ENCODE data around the gene HPS6.
"Not testable (repeated sequence)": the region's sequence is repeated elsewhere in the genome, so short reads cannot be mapped to it uniquely, and the experiment has no call there.

The HPS6 gene

GRCh38 chr10:102064868-102065560 lies at the start of gene HPS6:
Gene HPS6 (plus strand): TSS chr10:102065349. CDS start chr10:102065475, 126 bp downstream.
- DNase-seq: peak; percentile 21

GRCh38 chr10:102016416-102016815 lies 48.7 kb upstream of the HPS6 start:
- no peak for DNase-seq

- no peak for DNase-seq
Observed at GRCh38 chr10:102017295-102017694, 47.9 kb upstream of the HPS6 start.

- no peak for DNase-seq
Observed at GRCh38 chr10:102020938-102021337, 44.2 kb upstream of the HPS6 start.

GRCh38 chr10:102024799-102025198 lies 40.4 kb upstream of the HPS6 start:
- no peak for DNase-seq

GRCh38 chr10:102027261-102027660 lies 37.9 kb upstream of the HPS6 start:
- no peak for DNase-seq

GRCh38 chr10:102033787-102034186 lies 31.4 kb upstream of the HPS6 start:
- no peak for DNase-seq

- not testable (repeated sequence) for DNase-seq
Observed at GRCh38 chr10:102035807-102036206, 29.3 kb upstream of the HPS6 start.

GRCh38 chr10:102038410-102038809 lies 26.7 kb upstream of the HPS6 start:
- no peak for DNase-seq

GRCh38 chr10:102040305-102041050 lies 24.7 kb upstream of the HPS6 start:
- DNase-seq: no peak

- DNase-seq: no peak
Observed at GRCh38 chr10:102045292-102045691, 19.9 kb upstream of the HPS6 start.

GRCh38 chr10:102046095-102046494 lies 19.1 kb upstream of the HPS6 start:
- no peak for DNase-seq

GRCh38 chr10:102054881-102055646 lies 10.1 kb upstream of the HPS6 start:
- DNase-seq: not testable (repeated sequence)

GRCh38 chr10:102055647-102056419 lies 9.3 kb upstream of the HPS6 start, which contains the start of gene ARMH3:
Gene ARMH3 (minus strand): TSS chr10:102056173. CDS start chr10:102040114, 16,059 bp downstream.
- peak; percentile 87 for DNase-seq

- no peak for DNase-seq
Observed at GRCh38 chr10:102059987-102060386, 5.2 kb upstream of the HPS6 start.

- no peak for DNase-seq
Observed at GRCh38 chr10:102064503-102064867, 664 bp upstream of the HPS6 start.

- no peak for DNase-seq
Observed at GRCh38 chr10:102065561-102066398, 631 bp downstream of the HPS6 start.

GRCh38 chr10:102066399-102067088 lies 1.4 kb downstream of the HPS6 start:
- no peak for DNase-seq

GRCh38 chr10:102067091-102067916 lies 2.2 kb downstream of the HPS6 start:
- no peak for DNase-seq

GRCh38 chr10:102068216-102068615 lies 3.1 kb downstream of the HPS6 start:
- DNase-seq: no peak

Measured in DMS 273 treated with DMSO at 0.1 percent for 48 hours (cell line).